ENCODE data around the gene NUP133.

GRCh38 chr1:229437443-229437842, 70.7 kb downstream of the NUP133 start:
- TF ChIP-seq POLR2A (IDR thresholded peaks at IDR 0.05; ENCODE audit: low read depth, low read length), result no peak
- TF ChIP-seq POLR2AphosphoS5 (IDR thresholded peaks at IDR 0.05; ENCODE audit: low read depth, low read length), result no peak
- no peak for TF ChIP-seq TAF1 (IDR thresholded peaks at IDR 0.05; ENCODE audit: borderline replicate concordance, low read depth, low read length)

Measured in GM12892 (cell line).